Activated B cell treated with CpG ODN at 0.5 μM for 24 hours (primary cell): ENCODE measurements around the gene IL1RAP. TPM values are rescaled to one million over a fixed set of nuclear protein-coding genes. Genes with fewer than 3 reads are reported as not detected.

Source experiments
- ATAC-seq: fragments of 200-7000 bp; cut with Tn5 transposase; one replicate; pipeline ENCODE4 v1.10.0; 2021; ENCODE audit warnings: low read depth, mild to moderate bottlenecking, moderate library complexity
- CTCF ChIA-PET: fragments of 350-600 bp; sonication (Branson Sonifier 250); formaldehyde crosslinking; loops from one replicate; lab custom pipeline; 2021; ENCODE audit warnings: antibody characterized with exemption; lab: Charles Lee
- POLR2A ChIA-PET: fragments of 350-600 bp; sonication (Branson Sonifier 250); formaldehyde crosslinking; loops from one replicate; lab custom pipeline; 2021; ENCODE audit warnings: antibody characterized with exemption; lab: Charles Lee
- DNase-seq: peaks from one replicate; pipeline ENCODE4 v3.0.0; 2022
- H3K27ac Mint-ChIP-seq: one replicate; pipeline ENCODE4 v1.8.0; 2020; ENCODE audit warnings: mixed read lengths
- H3K27me3 Mint-ChIP-seq: one replicate; pipeline ENCODE4 v1.8.0; 2021; ENCODE audit warnings: mixed read lengths
- H3K36me3 Mint-ChIP-seq: one replicate; pipeline ENCODE4 v1.8.0; 2021; ENCODE audit warnings: low read depth, mixed read lengths
- H3K4me1 Mint-ChIP-seq: one replicate; pipeline ENCODE4 v1.8.0; 2021; ENCODE audit warnings: mixed read lengths
- H3K4me3 Mint-ChIP-seq: one replicate; pipeline ENCODE4 v1.8.0; 2020; ENCODE audit warnings: mild to moderate bottlenecking, mixed read lengths
- H3K9me3 Mint-ChIP-seq: one replicate; pipeline ENCODE4 v1.8.0; 2020; ENCODE audit warnings: mixed read lengths
- CTCF ChIP-seq: fragments of 200-600 bp; IDR thresholded peaks from one replicate; pipeline ENCODE4 v1.8.0; 2022; ENCODE audit warnings: antibody characterized with exemption, mild to moderate bottlenecking
- intact Hi-C: fragments of 100-400 bp; cut with micrococcal nuclease; formaldehyde crosslinking; loops from one replicate; pipeline ENCODE4 v1.15.1; 2024
- total RNA-seq: library from RNA; stranded (reverse); gene quantifications from 2 replicates; pipeline ENCODE4 v1.2.3, GENCODE V29; 2022

The IL1RAP gene
- total RNA-seq, 1 donor from 2014 or later: 6.3 TPM

- POLR2A ChIA-PET: no interaction called here
- Mint-ChIP-seq H3K4me3 (no peak overlapping the region), H3K4me1 (peaks cover 3% of the 10 kb centered on the region), H3K9me3 (peaks cover 5% of the 10 kb centered on the region), H3K27ac (no peak overlapping the region), H3K36me3 (no peaks in the 10 kb centered on the region), H3K27me3 (no peaks in the 10 kb centered on the region)
- DNase-seq: no peak
- CTCF ChIA-PET: no interaction called here
- TF ChIP-seq CTCF: no peak
- no peak for ATAC-seq
- intact Hi-C loops: no loop called here
These were observed 81.9 kb downstream of the IL1RAP start for GRCh38 chr3:190595807-190596206.

GRCh38 chr3:190596349-190597285, 82.7 kb downstream of the IL1RAP start:
- Mint-ChIP-seq H3K9me3 (peaks cover 4% of the 10 kb centered on the region), H3K27me3 (no peaks in the 10 kb centered on the region), H3K27ac (no peak overlapping the region), H3K36me3 (no peaks in the 10 kb centered on the region), H3K4me1 (no peaks in the 10 kb centered on the region), H3K4me3 (no peak overlapping the region)
- TF ChIP-seq CTCF: no peak
- POLR2A ChIA-PET: no interaction called here
- ATAC-seq (no peak), DNase-seq (no peak)
- intact Hi-C loops: no loop called here
- CTCF ChIA-PET: no interaction called here

- ChIA-PET POLR2A (no interaction called here), CTCF (no interaction called here)
- Mint-ChIP-seq H3K4me3 (no peak overlapping the region), H3K36me3 (no peaks in the 10 kb centered on the region), H3K27ac (no peak overlapping the region), H3K4me1 (no peaks in the 10 kb centered on the region), H3K27me3 (no peaks in the 10 kb centered on the region), H3K9me3 (peaks cover 4% of the 10 kb centered on the region)
- intact Hi-C loops: no loop called here
- TF ChIP-seq CTCF: no peak
- ATAC-seq (no peak), DNase-seq (no peak)
These were observed 83.4 kb downstream of the IL1RAP start for GRCh38 chr3:190597291-190597690.

- ATAC-seq (no peak), DNase-seq (no peak)
- no peaks in the 10 kb centered on the region for H3K4me1 Mint-ChIP-seq
- no peaks in the 10 kb centered on the region for H3K27me3 Mint-ChIP-seq
- no peak for TF ChIP-seq CTCF
- ChIA-PET CTCF (no interaction called here), POLR2A (no interaction called here)
- no peak overlapping the region for H3K27ac Mint-ChIP-seq
- H3K36me3 Mint-ChIP-seq: peaks cover 30% of the 10 kb centered on the region
- H3K4me3 Mint-ChIP-seq: no peak overlapping the region
- peaks cover 5% of the 10 kb centered on the region for H3K9me3 Mint-ChIP-seq
- intact Hi-C loops: no loop called here
These were observed 87.7 kb downstream of the IL1RAP start for GRCh38 chr3:190601622-190602021.

- ChIA-PET CTCF (no interaction called here), POLR2A (no interaction called here)
- no peak for ATAC-seq
- TF ChIP-seq CTCF: no peak
- H3K4me1 Mint-ChIP-seq: no peaks in the 10 kb centered on the region
- no peak for DNase-seq
- no peak overlapping the region for H3K4me3 Mint-ChIP-seq
- intact Hi-C loops: no loop called here
- no peak overlapping the region for H3K27ac Mint-ChIP-seq
- peaks cover 36% of the 10 kb centered on the region for H3K36me3 Mint-ChIP-seq
- no peaks in the 10 kb centered on the region for H3K27me3 Mint-ChIP-seq
- H3K9me3 Mint-ChIP-seq: peaks cover 3% of the 10 kb centered on the region
These were observed 91.5 kb downstream of the IL1RAP start for GRCh38 chr3:190605385-190605784.
